ENCODE results near the gene IREB2. TPM values are rescaled to one million over a fixed set of nuclear protein-coding genes. Genes with fewer than 3 reads are reported as not detected.

Gene IREB2
- total RNA-seq, 6 donors from 2014 or later: 26.8 to 51.3 (median 40.8) TPM

DNA sequence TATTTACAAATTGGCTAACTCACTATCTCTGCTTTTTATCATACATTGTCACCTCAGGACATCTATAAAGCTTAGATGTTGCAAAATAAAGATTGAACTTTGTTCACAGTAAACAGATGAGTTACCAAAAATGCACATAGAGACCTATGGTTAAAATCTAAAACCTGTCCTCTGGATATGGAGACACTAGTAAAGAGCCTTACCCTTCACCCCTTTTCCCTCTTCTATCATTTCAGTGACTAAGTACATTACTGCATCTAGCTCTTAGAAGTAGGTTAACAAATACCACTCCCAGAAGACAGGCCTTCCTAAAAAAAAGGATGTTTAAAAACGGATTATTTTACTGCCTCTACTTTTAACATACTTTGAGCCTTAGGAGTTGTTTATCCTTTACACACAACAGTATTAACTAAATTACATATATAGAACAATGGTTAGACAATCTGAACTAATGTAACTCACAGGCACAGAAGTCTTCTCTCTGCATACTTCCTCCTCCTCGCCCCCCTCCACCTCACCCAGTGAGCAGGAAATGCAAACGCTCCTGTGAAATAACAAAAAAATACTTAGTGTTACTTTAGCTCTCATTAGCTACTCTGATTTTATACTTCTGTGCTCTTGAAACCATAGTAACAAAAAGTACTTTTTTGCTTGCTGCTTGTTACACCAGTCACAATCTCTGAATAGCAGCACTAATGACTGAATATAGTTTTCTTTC lies 23.3 kb downstream of the IREB2 start:
- Histone ChIP-seq H3K9me3 (no peaks in the 10 kb centered on the region), H3K27me3 (no peaks in the 10 kb centered on the region), H3K36me3 (peaks cover 9 to 30% (median 21%) of the 10 kb centered on the region in 4 donors), H3K4me1 (peaks cover 11 to 36% (median 25%) of the 10 kb centered on the region in 4 donors), H3K4me3 (no peak overlapping the region), H3K27ac (peak overlapping the region in 2 of 4 donors; percentile 45 to 49)
- WGBS, 2 donors: 18 to 22% methylated on average over 3 of the region's 3 CpGs
- no peak for DNase-seq
- no peak for TF ChIP-seq POLR2A (IDR thresholded peaks at IDR 0.05)
- ATAC-seq (ENCODE audit: low FRiP score in 2 of 2): no peak

- DNase-seq (no peak), ATAC-seq (ENCODE audit: low FRiP score in 2 of 2) (no peak)
- Histone ChIP-seq H3K4me3 (no peak overlapping the region), H3K4me1 (no peaks in the 10 kb centered on the region), H3K9me3 (no peaks in the 10 kb centered on the region), H3K27me3 (no peaks in the 10 kb centered on the region), H3K27ac (no peak overlapping the region), H3K36me3 (peaks cover 31 to 99% (median 51%) of the 10 kb centered on the region in 4 donors)
- WGBS, 2 donors: 91 to 93% methylated on average over 1 of the region's 1 CpG
- TF ChIP-seq POLR2AphosphoS5 (IDR thresholded peaks at IDR 0.05): no peak
- no peak for TF ChIP-seq EP300 (IDR thresholded peaks at IDR 0.05)
- no peak for TF ChIP-seq CTCF (IDR thresholded peaks at IDR 0.05)
- TF ChIP-seq POLR2A (IDR thresholded peaks at IDR 0.05): no peak
Measured at GRCh38 chr15:78469031-78469430, 31.0 kb downstream of the IREB2 start.

GRCh38 chr15:78477295-78477694 lies 39.3 kb downstream of the IREB2 start:
- Histone ChIP-seq H3K4me3 (no peak overlapping the region), H3K36me3 (peaks cover 22 to 94% (median 47%) of the 10 kb centered on the region in 4 donors), H3K9me3 (no peaks in the 10 kb centered on the region), H3K27me3 (no peaks in the 10 kb centered on the region), H3K4me1 (no peaks in the 10 kb centered on the region), H3K27ac (no peak overlapping the region)
- 78% methylated on average over 5 of the region's 5 CpGs for WGBS, 2 donors
- no peak for DNase-seq
- ATAC-seq (ENCODE audit: low FRiP score in 2 of 2): no peak
- TF ChIP-seq POLR2AphosphoS5 (IDR thresholded peaks at IDR 0.05) (no peak), POLR2A (IDR thresholded peaks at IDR 0.05) (no peak), CTCF (IDR thresholded peaks at IDR 0.05) (no peak)

- no peak overlapping the region for H3K4me3 ChIP-seq
- H3K27me3 ChIP-seq: no peaks in the 10 kb centered on the region
- no peak for DNase-seq
- no peak for ATAC-seq (ENCODE audit: low FRiP score in 2 of 2)
- no peaks in the 10 kb centered on the region for H3K4me1 ChIP-seq
- no peak for TF ChIP-seq POLR2A (IDR thresholded peaks at IDR 0.05)
- TF ChIP-seq POLR2AphosphoS5 (IDR thresholded peaks at IDR 0.05): no peak
- TF ChIP-seq EP300 (IDR thresholded peaks at IDR 0.05): no peak
- TF ChIP-seq CTCF (IDR thresholded peaks at IDR 0.05): no peak
- H3K27ac ChIP-seq: no peak overlapping the region
- 94 to 97% methylated on average over 3 of the region's 3 CpGs for WGBS, 2 donors
- peaks cover 26 to 95% (median 59%) of the 10 kb centered on the region in 4 donors for H3K36me3 ChIP-seq
- H3K9me3 ChIP-seq: no peaks in the 10 kb centered on the region
Measured at GRCh38 chr15:78479650-78480049, 41.6 kb downstream of the IREB2 start.

- ATAC-seq (ENCODE audit: low FRiP score in 2 of 2): no peak
Measured at GRCh38 chr15:78481917-78482316, 43.9 kb downstream of the IREB2 start.

DNA sequence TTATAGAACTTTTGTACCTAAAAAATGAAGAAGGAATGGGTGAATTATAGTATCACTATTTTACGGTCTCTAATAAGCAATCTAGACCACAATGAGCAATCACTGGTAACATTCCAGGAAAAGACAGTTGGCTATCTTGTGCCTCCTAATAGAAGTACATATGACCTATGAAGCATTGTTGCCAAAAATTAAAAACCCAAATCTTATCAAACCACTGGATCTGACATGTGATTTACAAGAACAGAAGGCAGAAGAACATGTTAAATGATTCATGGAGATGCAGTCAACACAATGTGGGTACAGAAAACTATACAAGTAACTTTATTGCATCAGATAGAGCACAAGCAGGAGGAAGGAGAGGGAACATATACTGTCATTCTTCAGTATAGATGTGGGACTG lies 54.9 kb downstream of the IREB2 start:
- Histone ChIP-seq H3K27ac (no peak overlapping the region), H3K36me3 (peaks cover 24 to 97% (median 58%) of the 10 kb centered on the region in 4 donors), H3K9me3 (no peaks in the 10 kb centered on the region), H3K4me1 (peaks cover 0 to 4% (median 0%) of the 10 kb centered on the region in 4 donors), H3K27me3 (no peaks in the 10 kb centered on the region), H3K4me3 (no peak overlapping the region)
- DNase-seq (no peak), ATAC-seq (ENCODE audit: low FRiP score in 2 of 2) (no peak)
- WGBS, 2 donors: 84 to 85% methylated on average over 1 of the region's 1 CpG
- no peak for TF ChIP-seq EP300 (IDR thresholded peaks at IDR 0.05)
- TF ChIP-seq CTCF (IDR thresholded peaks at IDR 0.05): no peak

More at GRCh38 chr15:78481917-78482316, 43.9 kb downstream of the IREB2 start:
- WGBS, 2 donors: 82 to 98% methylated on average over 7 of the region's 7 CpGs
- no peaks in the 10 kb centered on the region for H3K9me3 ChIP-seq
- no peaks in the 10 kb centered on the region for H3K4me1 ChIP-seq
- H3K27me3 ChIP-seq: no peaks in the 10 kb centered on the region
- H3K27ac ChIP-seq: no peak overlapping the region
- H3K36me3 ChIP-seq: peaks cover 35 to 97% (median 54%) of the 10 kb centered on the region in 4 donors
- H3K4me3 ChIP-seq: no peak overlapping the region
- no peak for DNase-seq
- no peak for TF ChIP-seq EP300 (IDR thresholded peaks at IDR 0.05)

Data from upper lobe of left lung (tissue), 6 donors.